ENCODE measurements around the gene SP110.

DNA sequence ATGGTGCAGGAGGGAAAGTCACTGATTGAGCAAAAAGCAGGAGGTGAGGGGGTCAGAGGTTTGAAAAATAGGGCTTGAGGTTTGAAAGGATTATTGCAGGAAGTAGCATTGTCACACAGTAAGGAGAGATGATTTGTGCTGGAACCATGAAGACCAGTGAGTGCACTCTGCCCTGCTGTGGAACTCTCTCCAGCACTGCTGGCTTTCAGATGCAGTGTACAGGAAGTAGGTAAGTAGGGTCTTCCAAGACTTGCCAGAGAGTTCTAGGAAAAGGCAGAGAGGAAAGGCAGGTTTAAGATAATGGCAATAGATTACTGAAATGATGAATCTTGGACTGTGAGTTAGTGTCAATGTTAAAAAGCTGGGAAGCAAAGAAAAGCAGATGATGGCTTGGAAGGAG, 11.2 kb downstream of the SP110 start:
- TF ChIP-seq, protein P1, sequence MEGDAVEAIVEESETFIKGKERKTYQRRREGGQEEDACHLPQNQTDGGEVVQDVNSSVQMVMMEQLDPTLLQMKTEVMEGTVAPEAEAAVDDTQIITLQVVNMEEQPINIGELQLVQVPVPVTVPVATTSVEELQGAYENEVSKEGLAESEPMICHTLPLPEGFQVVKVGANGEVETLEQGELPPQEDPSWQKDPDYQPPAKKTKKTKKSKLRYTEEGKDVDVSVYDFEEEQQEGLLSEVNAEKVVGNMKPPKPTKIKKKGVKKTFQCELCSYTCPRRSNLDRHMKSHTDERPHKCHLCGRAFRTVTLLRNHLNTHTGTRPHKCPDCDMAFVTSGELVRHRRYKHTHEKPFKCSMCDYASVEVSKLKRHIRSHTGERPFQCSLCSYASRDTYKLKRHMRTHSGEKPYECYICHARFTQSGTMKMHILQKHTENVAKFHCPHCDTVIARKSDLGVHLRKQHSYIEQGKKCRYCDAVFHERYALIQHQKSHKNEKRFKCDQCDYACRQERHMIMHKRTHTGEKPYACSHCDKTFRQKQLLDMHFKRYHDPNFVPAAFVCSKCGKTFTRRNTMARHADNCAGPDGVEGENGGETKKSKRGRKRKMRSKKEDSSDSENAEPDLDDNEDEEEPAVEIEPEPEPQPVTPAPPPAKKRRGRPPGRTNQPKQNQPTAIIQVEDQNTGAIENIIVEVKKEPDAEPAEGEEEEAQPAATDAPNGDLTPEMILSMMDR (IDR thresholded peaks at IDR 0.05): no peak
- no peak for TF ChIP-seq POLR2A (IDR thresholded peaks at IDR 0.05)
